NT2/D1 (cell line): ENCODE data around the gene PRSS57.

Source experiments
- DNase-seq: peaks from one replicate; pipeline ENCODE4 v3.0.0-alpha.2; 2011; ENCODE audit warnings: low read depth, low spot score
- H3K27me3 ChIP-seq: 2 replicates; pipeline ENCODE4 v1.6.0; 2011; ENCODE audit warnings: mild to moderate bottlenecking; ENCODE audit not compliant: insufficient read length, insufficient read depth
- H3K36me3 ChIP-seq: 2 replicates; pipeline ENCODE4 v1.6.1; 2011; ENCODE audit warnings: mild to moderate bottlenecking, low read length, mixed read lengths; ENCODE audit not compliant: insufficient read depth, insufficient read length
- H3K4me1 ChIP-seq: 2 replicates; pipeline ENCODE4 v1.5.1; 2011; ENCODE audit not compliant: insufficient read depth, insufficient read length
- H3K4me3 ChIP-seq: 2 replicates; pipeline ENCODE4 v1.5.1; 2011; ENCODE audit warnings: low read depth; ENCODE audit not compliant: insufficient read length
- H3K9ac ChIP-seq: 2 replicates; pipeline ENCODE4 v1.6.0; 2011; ENCODE audit warnings: low read depth; ENCODE audit not compliant: insufficient read length
- H3K9me3 ChIP-seq: 2 replicates; pipeline ENCODE4 v1.5.1; 2011; ENCODE audit warnings: mild to moderate bottlenecking, low read length; ENCODE audit not compliant: insufficient read depth
- SUZ12 ChIP-seq: IDR thresholded peaks from 2 replicates; pipeline ENCODE4 v1.6.1; 2011; ENCODE audit not compliant: insufficient read length, insufficient read depth; ENCODE audit errors: extremely low read depth
- YY1 ChIP-seq: IDR thresholded peaks from 2 replicates; pipeline ENCODE4 v1.6.1; 2011; ENCODE audit not compliant: insufficient read length, insufficient read depth
- ZNF274 ChIP-seq: IDR thresholded peaks from 2 replicates; pipeline ENCODE4 v1.6.1; 2011; ENCODE audit warnings: mild to moderate bottlenecking, low read depth, low read length

PRSS57 gene

DNA sequence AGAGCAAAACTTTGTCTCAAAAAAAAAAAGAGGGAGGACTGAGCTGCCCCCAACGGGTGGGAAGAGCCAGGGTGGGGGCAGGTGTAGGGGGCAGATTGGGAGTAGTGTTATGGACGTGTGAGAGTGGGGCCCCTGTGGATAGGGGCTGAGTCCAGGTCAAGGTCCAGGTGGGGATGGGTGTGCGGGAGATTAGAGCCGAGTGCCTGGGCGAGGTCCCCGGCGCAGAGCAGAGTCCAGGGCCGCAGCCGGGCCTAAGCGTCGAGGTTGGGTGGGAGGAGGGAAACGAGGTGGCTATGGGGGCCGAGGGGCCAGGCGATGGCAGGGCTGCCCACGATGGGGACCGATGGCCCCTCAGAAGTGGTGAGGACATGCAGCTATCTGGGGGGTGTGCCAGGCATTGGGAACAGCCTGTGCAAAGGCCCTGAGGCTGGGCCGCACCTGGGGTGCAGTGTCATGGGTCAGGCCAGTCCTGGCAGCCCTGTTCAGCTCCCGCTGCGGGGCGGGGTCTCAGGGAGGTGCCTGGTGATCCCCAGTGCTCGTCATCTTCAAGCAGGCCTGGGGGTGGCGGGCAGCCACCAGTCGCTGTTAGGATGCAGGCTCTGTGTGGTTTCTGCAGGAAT lies 43.4 kb upstream of the PRSS57 start:
- DNase-seq, result no peak
- no peaks in the 10 kb centered on the region for H3K27me3 ChIP-seq
- no peak overlapping the region for H3K4me3 ChIP-seq
- peaks cover 23% of the 10 kb centered on the region for H3K36me3 ChIP-seq
- H3K9ac ChIP-seq, result peak overlapping the region; percentile 8
- H3K4me1 ChIP-seq, result peaks cover 10% of the 10 kb centered on the region
- TF ChIP-seq SUZ12 (no peak), ZNF274 (no peak), YY1 (no peak)
- H3K9me3 ChIP-seq, result no peaks in the 10 kb centered on the region

DNA sequence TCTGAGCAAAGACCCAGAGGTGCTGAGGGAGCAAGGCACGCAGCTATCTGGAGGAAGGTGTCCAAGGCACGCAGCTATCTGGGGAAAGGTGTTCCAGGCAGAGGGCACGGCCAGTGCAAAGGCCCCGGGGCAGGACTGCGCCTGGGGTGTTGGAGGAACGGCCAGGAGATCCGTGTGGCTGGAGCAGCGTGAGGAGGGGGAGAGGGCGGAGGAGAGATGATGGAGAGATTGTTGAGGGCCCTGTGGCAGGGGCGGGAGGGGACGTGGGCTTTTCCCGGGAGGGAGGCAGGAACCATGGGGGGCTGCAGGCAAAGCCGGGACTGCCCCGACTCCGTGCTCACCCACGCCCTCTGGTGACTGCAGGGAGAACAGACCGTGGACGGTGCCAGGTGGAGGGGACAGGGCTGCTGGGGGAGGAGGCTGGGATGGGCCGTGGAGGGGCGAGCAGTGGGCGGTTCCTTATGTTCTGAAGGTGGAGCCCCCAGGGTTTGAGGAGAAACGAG lies 42.4 kb upstream of the PRSS57 start:
- Histone ChIP-seq H3K4me1 (peaks cover 10% of the 10 kb centered on the region), H3K27me3 (no peaks in the 10 kb centered on the region), H3K9ac (no peak overlapping the region), H3K4me3 (no peak overlapping the region), H3K36me3 (peaks cover 29% of the 10 kb centered on the region), H3K9me3 (no peaks in the 10 kb centered on the region)
- DNase-seq, result peak; percentile 51
- TF ChIP-seq YY1 (no peak), SUZ12 (no peak), ZNF274 (no peak)

DNA sequence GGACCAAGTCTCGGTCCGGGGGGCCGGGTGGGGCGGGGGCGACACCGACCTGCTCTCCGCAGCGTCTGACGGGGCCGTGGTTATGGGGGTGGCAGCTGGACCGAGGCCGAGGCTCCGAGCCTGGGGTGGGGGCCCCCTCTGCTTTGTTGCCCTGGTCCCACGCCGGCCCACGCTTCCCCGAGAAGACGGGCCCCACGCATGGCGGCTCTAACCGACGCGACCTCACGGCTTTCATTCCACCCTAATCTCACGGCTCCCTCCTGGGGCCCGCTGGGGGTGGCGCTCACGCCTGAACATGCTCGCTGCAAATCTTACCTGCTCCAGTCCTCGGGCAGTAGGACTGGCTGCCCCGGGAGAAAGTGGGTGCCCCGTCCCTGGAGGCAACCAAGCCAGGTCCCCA lies 40.9 kb upstream of the PRSS57 start:
- DNase-seq, result no peak
- H3K4me3 ChIP-seq, result no peak overlapping the region
- H3K36me3 ChIP-seq, result peaks cover 40% of the 10 kb centered on the region
- H3K27me3 ChIP-seq, result no peaks in the 10 kb centered on the region
- H3K9me3 ChIP-seq, result no peaks in the 10 kb centered on the region
- TF ChIP-seq ZNF274, result no peak
- no peak for TF ChIP-seq YY1
- TF ChIP-seq SUZ12, result no peak
- H3K9ac ChIP-seq, result no peak overlapping the region
- H3K4me1 ChIP-seq, result peaks cover 10% of the 10 kb centered on the region

DNA sequence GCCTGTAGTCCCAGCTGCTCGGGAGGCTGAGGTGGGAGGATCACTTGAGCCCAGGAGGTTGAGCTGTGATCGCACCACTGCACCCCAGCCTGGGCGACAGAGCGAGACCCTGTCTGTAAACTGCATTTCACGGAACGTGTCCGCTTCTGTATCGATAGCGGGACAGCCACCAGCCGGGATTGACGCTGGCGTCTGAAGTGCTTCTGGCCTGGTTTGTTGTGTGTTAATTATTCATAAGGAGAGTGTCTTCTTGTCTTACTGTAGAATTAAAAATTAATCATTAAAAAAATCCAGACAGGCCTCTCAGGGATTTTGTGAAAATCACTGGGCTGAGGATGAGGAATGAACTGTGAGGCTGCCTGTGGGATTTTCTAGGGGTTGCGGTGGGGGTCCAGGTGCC lies 39.5 kb upstream of the PRSS57 start:
- no peak for DNase-seq
- Histone ChIP-seq H3K27me3 (no peaks in the 10 kb centered on the region), H3K4me3 (no peak overlapping the region), H3K36me3 (peaks cover 38% of the 10 kb centered on the region), H3K9ac (no peak overlapping the region), H3K9me3 (no peaks in the 10 kb centered on the region), H3K4me1 (peaks cover 10% of the 10 kb centered on the region)
- TF ChIP-seq ZNF274, result no peak
- no peak for TF ChIP-seq YY1
- no peak for TF ChIP-seq SUZ12

DNA sequence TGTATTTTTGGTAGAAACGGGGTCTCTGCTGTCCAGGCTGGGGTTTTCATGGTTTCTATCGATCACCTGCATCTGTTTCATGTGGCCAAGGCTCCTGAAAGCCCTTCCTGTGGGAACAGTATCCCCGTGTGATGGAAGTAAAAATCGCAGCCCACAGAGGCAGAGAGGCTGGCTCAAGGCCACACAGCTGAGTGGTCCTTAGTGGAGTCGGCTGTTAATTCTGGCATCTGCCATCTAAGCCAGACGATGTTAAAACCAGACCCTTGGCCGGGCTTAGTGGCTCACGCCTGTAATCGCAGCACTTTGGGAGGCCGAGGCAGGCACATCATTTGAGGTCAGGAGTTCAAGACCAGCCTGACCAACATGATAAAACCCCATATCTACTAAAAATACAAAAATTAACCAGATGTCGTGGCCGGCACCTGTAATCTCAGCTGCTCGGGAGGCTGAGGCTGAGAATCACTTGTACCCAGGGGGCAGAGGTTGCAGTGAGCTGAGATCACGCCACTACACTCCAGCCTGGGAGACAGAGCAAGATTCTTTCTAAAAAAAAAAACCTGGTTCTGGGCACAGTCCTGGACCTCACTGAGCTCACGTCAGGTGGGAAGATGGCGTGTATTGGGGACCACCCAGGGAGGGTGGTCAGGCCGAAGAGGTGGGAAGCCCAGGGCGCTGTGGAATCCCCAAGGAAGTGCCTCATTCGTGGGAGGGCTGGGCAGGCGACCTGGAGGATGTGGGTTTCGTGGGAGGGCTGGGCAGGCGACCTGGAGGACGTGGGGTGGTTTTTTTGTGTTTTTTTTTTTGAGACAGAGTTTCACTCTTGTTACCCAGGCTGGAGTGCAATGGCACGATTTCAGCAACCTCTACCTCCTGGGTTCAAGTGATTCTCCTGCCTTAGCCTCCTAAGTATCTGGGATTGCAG lies 37.2 kb upstream of the PRSS57 start:
- DNase-seq, result no peak
- peaks cover 44% of the 10 kb centered on the region for H3K36me3 ChIP-seq
- no peaks in the 10 kb centered on the region for H3K27me3 ChIP-seq
- H3K4me1 ChIP-seq, result peaks cover 7% of the 10 kb centered on the region
- H3K4me3 ChIP-seq, result no peak overlapping the region
- H3K9me3 ChIP-seq, result no peaks in the 10 kb centered on the region
- TF ChIP-seq ZNF274 (no peak), SUZ12 (no peak), YY1 (no peak)
- no peak overlapping the region for H3K9ac ChIP-seq

DNA sequence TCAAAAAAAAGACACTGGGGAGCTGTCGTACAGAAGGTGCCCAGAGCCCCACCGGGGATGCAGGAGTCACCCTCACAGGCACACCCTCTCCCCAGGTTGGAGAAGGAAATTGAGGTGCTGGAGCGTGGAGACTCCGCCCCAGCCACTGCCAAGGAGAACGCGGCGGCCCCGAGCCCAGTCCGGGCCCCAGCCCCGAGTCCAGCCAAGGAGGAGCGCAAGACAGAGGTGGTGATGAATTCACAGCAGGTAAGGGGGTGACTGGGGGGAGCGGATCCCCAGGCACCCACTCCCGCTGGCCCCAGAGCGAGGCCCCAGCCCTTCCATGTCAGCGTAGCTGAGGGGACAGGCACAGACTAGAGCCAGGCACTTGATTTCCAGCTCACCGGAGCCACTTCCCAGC lies 35.7 kb upstream of the PRSS57 start:
- peaks cover 43% of the 10 kb centered on the region for H3K36me3 ChIP-seq
- H3K4me1 ChIP-seq, result peaks cover 7% of the 10 kb centered on the region
- no peaks in the 10 kb centered on the region for H3K9me3 ChIP-seq
- TF ChIP-seq YY1 (no peak), ZNF274 (no peak), SUZ12 (no peak)
- no peak overlapping the region for H3K9ac ChIP-seq
- no peak overlapping the region for H3K4me3 ChIP-seq
- DNase-seq, result no peak
- H3K27me3 ChIP-seq, result no peaks in the 10 kb centered on the region
